SK-N-SH (cell line): ENCODE data around the gene ANKRD13B.

Experiments used
- JUND ChIP-seq: IDR thresholded peaks from 2 replicates; pipeline ENCODE4 v1.4.0; 2012
- POLR2AphosphoS5 ChIP-seq: IDR thresholded peaks from 2 replicates; pipeline ENCODE4 v1.6.1; 2012; ENCODE audit warnings: low read depth, low read length
- RAD21 ChIP-seq: IDR thresholded peaks from 2 replicates; pipeline ENCODE4 v1.6.1; 2012; ENCODE audit warnings: mild to moderate bottlenecking, low read length
- RFX5 ChIP-seq: IDR thresholded peaks from 2 replicates; pipeline ENCODE4 v1.6.1; 2012; ENCODE audit warnings: mild to moderate bottlenecking, improper control_type of control experiment, low read length
- SIN3A ChIP-seq: IDR thresholded peaks from 2 replicates; pipeline ENCODE4 v1.6.1; 2012; ENCODE audit warnings: low read depth, mild to moderate bottlenecking, low read length, moderate library complexity, borderline replicate concordance
- SMC3 ChIP-seq: IDR thresholded peaks from 2 replicates; pipeline ENCODE4 v1.6.1; 2012; ENCODE audit warnings: low read depth, low read length, improper control_type of control experiment
- TAF1 ChIP-seq: IDR thresholded peaks from 2 replicates; pipeline ENCODE4 v1.6.1; 2012; ENCODE audit warnings: low read depth, mild to moderate bottlenecking, low read length, moderate library complexity, borderline replicate concordance
- TEAD4 ChIP-seq: IDR thresholded peaks from 2 replicates; pipeline ENCODE4 v1.4.0; 2012; ENCODE audit warnings: mild to moderate bottlenecking, borderline replicate concordance; ENCODE audit not compliant: insufficient read depth
- YY1 ChIP-seq: IDR thresholded peaks from 2 replicates; pipeline ENCODE4 v1.4.0; 2012; ENCODE audit warnings: low read depth, mild to moderate bottlenecking
- TF ChIP-seq, protein P1 (sequence below): IDR thresholded peaks from 2 replicates; pipeline ENCODE4 v1.6.1; 2012; ENCODE audit warnings: mild to moderate bottlenecking, low read depth, low read length, moderate library complexity
- TF ChIP-seq, protein P2 (sequence below): IDR thresholded peaks from 2 replicates; pipeline ENCODE4 v1.4.0; 2012; ENCODE audit warnings: low read depth, borderline replicate concordance
- TF ChIP-seq, protein P3 (sequence below): fragments of 200-600 bp; sonication (generic); IDR thresholded peaks from 2 replicates; pipeline ENCODE4 v1.6.1; 2017; ENCODE audit warnings: antibody characterized with exemption, mild to moderate bottlenecking, moderate library complexity
- TF ChIP-seq, protein P4 (sequence below): fragments of 150-350 bp; IDR thresholded peaks from 2 replicates; pipeline ENCODE4 v1.6.1; 2016; ENCODE audit warnings: mild to moderate bottlenecking, low read depth, low read length
- TF ChIP-seq, protein P5 (sequence below): IDR thresholded peaks from 2 replicates; pipeline ENCODE4; 2012

DNA sequence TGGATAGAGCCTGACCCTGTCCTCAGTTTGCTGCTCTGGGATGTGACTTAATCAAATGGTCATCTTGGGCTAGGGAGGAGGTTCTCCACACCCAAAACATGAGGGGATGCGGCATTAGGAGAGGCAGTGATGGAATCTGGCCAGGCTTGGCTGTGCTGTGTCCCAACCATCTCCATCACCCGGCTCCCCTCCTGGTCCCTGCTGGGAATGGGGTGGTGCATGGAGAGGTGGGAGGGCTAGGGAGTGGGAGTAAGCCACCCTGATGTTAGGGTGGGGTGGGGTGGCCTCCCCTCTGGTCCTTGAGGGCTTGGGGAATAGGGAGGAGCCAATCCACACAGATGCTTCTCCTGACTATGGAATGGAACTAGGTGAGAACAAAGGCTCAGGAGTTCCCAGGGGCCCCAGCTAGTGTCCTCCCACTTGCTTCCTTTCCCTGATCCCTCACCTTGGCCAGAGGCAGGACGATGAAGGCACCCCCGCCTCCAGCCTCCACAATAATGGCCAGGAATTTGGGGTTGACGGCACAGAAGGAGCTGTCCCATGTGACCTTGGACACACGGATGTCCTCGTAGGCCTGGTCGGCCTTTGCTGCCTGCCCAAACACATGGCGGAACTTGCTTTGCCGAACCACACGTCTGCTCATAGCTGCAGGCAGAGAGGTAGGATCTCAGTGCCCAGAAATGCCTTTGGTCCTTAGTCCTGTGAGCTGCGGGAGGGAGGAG is 28.0 kb downstream of the ANKRD13B start:
- TF ChIP-seq, protein P1, sequence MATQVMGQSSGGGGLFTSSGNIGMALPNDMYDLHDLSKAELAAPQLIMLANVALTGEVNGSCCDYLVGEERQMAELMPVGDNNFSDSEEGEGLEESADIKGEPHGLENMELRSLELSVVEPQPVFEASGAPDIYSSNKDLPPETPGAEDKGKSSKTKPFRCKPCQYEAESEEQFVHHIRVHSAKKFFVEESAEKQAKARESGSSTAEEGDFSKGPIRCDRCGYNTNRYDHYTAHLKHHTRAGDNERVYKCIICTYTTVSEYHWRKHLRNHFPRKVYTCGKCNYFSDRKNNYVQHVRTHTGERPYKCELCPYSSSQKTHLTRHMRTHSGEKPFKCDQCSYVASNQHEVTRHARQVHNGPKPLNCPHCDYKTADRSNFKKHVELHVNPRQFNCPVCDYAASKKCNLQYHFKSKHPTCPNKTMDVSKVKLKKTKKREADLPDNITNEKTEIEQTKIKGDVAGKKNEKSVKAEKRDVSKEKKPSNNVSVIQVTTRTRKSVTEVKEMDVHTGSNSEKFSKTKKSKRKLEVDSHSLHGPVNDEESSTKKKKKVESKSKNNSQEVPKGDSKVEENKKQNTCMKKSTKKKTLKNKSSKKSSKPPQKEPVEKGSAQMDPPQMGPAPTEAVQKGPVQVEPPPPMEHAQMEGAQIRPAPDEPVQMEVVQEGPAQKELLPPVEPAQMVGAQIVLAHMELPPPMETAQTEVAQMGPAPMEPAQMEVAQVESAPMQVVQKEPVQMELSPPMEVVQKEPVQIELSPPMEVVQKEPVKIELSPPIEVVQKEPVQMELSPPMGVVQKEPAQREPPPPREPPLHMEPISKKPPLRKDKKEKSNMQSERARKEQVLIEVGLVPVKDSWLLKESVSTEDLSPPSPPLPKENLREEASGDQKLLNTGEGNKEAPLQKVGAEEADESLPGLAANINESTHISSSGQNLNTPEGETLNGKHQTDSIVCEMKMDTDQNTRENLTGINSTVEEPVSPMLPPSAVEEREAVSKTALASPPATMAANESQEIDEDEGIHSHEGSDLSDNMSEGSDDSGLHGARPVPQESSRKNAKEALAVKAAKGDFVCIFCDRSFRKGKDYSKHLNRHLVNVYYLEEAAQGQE = no peak
- TF ChIP-seq, protein P2, sequence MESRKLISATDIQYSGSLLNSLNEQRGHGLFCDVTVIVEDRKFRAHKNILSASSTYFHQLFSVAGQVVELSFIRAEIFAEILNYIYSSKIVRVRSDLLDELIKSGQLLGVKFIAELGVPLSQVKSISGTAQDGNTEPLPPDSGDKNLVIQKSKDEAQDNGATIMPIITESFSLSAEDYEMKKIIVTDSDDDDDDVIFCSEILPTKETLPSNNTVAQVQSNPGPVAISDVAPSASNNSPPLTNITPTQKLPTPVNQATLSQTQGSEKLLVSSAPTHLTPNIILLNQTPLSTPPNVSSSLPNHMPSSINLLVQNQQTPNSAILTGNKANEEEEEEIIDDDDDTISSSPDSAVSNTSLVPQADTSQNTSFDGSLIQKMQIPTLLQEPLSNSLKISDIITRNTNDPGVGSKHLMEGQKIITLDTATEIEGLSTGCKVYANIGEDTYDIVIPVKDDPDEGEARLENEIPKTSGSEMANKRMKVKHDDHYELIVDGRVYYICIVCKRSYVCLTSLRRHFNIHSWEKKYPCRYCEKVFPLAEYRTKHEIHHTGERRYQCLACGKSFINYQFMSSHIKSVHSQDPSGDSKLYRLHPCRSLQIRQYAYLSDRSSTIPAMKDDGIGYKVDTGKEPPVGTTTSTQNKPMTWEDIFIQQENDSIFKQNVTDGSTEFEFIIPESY = no peak
- TF ChIP-seq TAF1 (no peak), YY1 (no peak), POLR2AphosphoS5 (no peak), TEAD4 (no peak), RAD21 (no peak), SMC3 (no peak), RFX5 (no peak), SIN3A (no peak), JUND (no peak)
- TF ChIP-seq, protein P3, sequence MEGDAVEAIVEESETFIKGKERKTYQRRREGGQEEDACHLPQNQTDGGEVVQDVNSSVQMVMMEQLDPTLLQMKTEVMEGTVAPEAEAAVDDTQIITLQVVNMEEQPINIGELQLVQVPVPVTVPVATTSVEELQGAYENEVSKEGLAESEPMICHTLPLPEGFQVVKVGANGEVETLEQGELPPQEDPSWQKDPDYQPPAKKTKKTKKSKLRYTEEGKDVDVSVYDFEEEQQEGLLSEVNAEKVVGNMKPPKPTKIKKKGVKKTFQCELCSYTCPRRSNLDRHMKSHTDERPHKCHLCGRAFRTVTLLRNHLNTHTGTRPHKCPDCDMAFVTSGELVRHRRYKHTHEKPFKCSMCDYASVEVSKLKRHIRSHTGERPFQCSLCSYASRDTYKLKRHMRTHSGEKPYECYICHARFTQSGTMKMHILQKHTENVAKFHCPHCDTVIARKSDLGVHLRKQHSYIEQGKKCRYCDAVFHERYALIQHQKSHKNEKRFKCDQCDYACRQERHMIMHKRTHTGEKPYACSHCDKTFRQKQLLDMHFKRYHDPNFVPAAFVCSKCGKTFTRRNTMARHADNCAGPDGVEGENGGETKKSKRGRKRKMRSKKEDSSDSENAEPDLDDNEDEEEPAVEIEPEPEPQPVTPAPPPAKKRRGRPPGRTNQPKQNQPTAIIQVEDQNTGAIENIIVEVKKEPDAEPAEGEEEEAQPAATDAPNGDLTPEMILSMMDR = no peak
- TF ChIP-seq, protein P4, sequence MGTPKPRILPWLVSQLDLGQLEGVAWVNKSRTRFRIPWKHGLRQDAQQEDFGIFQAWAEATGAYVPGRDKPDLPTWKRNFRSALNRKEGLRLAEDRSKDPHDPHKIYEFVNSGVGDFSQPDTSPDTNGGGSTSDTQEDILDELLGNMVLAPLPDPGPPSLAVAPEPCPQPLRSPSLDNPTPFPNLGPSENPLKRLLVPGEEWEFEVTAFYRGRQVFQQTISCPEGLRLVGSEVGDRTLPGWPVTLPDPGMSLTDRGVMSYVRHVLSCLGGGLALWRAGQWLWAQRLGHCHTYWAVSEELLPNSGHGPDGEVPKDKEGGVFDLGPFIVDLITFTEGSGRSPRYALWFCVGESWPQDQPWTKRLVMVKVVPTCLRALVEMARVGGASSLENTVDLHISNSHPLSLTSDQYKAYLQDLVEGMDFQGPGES = no peak
- TF ChIP-seq, protein P5, sequence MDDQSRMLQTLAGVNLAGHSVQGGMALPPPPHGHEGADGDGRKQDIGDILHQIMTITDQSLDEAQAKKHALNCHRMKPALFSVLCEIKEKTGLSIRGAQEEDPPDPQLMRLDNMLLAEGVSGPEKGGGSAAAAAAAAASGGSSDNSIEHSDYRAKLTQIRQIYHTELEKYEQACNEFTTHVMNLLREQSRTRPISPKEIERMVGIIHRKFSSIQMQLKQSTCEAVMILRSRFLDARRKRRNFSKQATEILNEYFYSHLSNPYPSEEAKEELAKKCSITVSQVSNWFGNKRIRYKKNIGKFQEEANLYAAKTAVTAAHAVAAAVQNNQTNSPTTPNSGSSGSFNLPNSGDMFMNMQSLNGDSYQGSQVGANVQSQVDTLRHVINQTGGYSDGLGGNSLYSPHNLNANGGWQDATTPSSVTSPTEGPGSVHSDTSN = no peak
